Measurements from ENCODE around the gene TMEM11. TPM values are rescaled to one million over a fixed set of nuclear protein-coding genes. Genes with fewer than 3 reads are reported as not detected.

TMEM11 gene
- polyA plus RNA-seq, 1 donor (not counting 4 experiments of a cell fraction or from before 2014, with no cell fraction given), result 40.1 TPM

DNA sequence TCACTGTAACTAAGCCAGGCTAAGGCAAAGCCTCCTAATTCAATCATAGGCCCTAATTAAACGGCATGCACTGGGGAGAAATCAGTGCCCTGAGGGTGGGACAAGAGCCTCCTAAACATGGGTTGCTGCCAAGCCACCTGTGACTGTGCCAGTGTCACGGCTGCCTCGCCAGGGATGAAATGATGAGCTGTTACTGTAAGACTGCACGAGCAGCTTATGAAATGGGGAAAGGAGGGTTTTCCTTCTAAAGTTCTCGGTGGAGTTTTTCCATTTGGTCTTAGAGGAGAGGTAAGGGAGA lies 12.7 kb downstream of the TMEM11 start:
- peak overlapping the region; percentile 63 for H3K27ac ChIP-seq (ENCODE audit: control insufficient read depth, insufficient read depth, low read length)

DNA sequence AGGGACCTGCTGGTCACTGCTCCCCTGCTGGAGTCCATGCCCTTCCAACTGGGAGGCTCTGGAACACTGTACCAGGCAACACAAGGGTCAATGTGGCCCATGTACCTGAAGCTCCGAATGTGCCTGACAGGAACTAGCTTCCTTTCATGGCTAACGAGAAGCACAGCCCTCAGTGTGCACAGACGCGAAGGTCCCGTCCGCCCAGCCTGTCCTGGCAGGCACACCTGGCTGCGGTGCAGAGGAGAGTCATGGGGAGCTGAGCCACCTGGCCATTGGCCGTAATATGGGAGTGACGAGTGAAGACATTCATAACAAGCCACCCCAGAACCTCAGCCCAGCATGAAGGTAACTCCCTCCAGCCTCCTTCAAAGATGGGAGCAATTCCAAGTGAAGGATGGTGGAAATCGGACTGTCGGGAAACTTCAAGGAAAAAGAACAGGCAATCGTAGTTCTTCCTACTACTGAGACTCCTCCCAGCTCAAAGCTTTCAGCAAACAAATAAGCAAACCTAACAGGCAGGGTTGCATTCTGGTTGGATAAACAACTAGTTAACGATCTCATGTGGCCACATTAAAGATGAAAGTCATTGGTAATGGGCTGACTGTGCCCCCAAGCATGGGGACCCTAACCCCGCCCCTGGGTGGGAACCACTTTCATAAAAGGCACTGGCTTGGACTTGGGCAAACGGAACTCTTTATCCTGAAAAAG lies 13.2 kb downstream of the TMEM11 start:
- peak overlapping the region in 1 of 3 experiments; percentile 18 for H3K4me3 ChIP-seq (ENCODE audit: control insufficient read depth in 2 of 3, extremely low read depth in 1 of 3, insufficient read depth in 2 of 3, low read depth in 1 of 3, low read length in 3 of 3)
- DNase-seq (ENCODE audit: low read depth, low spot score), result no peak
- peaks cover 35% of the 10 kb centered on the region for H4K20me1 ChIP-seq (ENCODE audit: control insufficient read depth, extremely low read depth, insufficient read depth, low read length)

More for the DNA sequence above, 12.7 kb downstream of the TMEM11 start:
- TF ChIP-seq, protein P1, sequence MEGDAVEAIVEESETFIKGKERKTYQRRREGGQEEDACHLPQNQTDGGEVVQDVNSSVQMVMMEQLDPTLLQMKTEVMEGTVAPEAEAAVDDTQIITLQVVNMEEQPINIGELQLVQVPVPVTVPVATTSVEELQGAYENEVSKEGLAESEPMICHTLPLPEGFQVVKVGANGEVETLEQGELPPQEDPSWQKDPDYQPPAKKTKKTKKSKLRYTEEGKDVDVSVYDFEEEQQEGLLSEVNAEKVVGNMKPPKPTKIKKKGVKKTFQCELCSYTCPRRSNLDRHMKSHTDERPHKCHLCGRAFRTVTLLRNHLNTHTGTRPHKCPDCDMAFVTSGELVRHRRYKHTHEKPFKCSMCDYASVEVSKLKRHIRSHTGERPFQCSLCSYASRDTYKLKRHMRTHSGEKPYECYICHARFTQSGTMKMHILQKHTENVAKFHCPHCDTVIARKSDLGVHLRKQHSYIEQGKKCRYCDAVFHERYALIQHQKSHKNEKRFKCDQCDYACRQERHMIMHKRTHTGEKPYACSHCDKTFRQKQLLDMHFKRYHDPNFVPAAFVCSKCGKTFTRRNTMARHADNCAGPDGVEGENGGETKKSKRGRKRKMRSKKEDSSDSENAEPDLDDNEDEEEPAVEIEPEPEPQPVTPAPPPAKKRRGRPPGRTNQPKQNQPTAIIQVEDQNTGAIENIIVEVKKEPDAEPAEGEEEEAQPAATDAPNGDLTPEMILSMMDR (optimal IDR thresholded peaks at IDR 0.05 in 1 of 3, IDR thresholded peaks at IDR 0.05 in 1 of 3, conservative IDR thresholded peaks at IDR 0.05 in 1 of 3; ENCODE audit: extremely low read depth in 1 of 3, insufficient read depth in 2 of 3, low read length in 3 of 3), result no peak
- TF ChIP-seq EZH2 (IDR thresholded peaks at IDR 0.05; ENCODE audit: low read length), result no peak
- H3K36me3 ChIP-seq (ENCODE audit: control insufficient read depth in 2 of 2, extremely low read depth in 1 of 2, insufficient read depth in 2 of 2, low read length in 2 of 2), result peaks cover 11 to 35% of the 10 kb centered on the region in 2 experiments
- peak overlapping the region; percentile 43 for H3K9ac ChIP-seq (ENCODE audit: control insufficient read depth, extremely low read depth, insufficient read depth, low read length)
- H4K20me1 ChIP-seq (ENCODE audit: control insufficient read depth, extremely low read depth, insufficient read depth, low read length), result peaks cover 35% of the 10 kb centered on the region
- peak overlapping the region in 1 of 3 experiments; percentile 18 for H3K4me3 ChIP-seq (ENCODE audit: control insufficient read depth in 2 of 3, extremely low read depth in 1 of 3, insufficient read depth in 2 of 3, low read depth in 1 of 3, low read length in 3 of 3)
- dilution Hi-C loops (cut with MboI; ENCODE audit: extremely low pct_ligation_motif_present, low sequenced_read_pairs), result no loop called here
- peak; percentile 17 for FAIRE-seq
- no peaks in the 10 kb centered on the region for H3K27me3 ChIP-seq (ENCODE audit: control insufficient read depth, extremely low read depth, insufficient read depth, low read length)
- peaks cover 80% of the 10 kb centered on the region for H3K79me2 ChIP-seq (ENCODE audit: control insufficient read depth, insufficient read depth, low read length)
- H3K4me1 ChIP-seq (ENCODE audit: control insufficient read depth, extremely low read depth, insufficient read depth, low read length), result peaks cover 40% of the 10 kb centered on the region
- peaks cover 16% of the 10 kb centered on the region for H3K9me1 ChIP-seq (ENCODE audit: control insufficient read depth, extremely low read depth, insufficient read depth, low read length)
- H2AFZ ChIP-seq (ENCODE audit: control insufficient read depth, low read length), result no peak overlapping the region
- H3K9me3 ChIP-seq (ENCODE audit: control insufficient read depth, low read depth, low read length), result no peaks in the 10 kb centered on the region
- H3K4me2 ChIP-seq (ENCODE audit: control insufficient read depth, extremely low read depth, insufficient read depth, low read depth, low read length), result peak overlapping the region; percentile 73
- no peak for DNase-seq (ENCODE audit: low read depth, low spot score)

More for the DNA sequence above, 13.2 kb downstream of the TMEM11 start:
- no peak overlapping the region for H2AFZ ChIP-seq (ENCODE audit: control insufficient read depth, low read length)
- H3K79me2 ChIP-seq (ENCODE audit: control insufficient read depth, insufficient read depth, low read length), result peaks cover 75% of the 10 kb centered on the region
- H3K4me1 ChIP-seq (ENCODE audit: control insufficient read depth, extremely low read depth, insufficient read depth, low read length), result peaks cover 45% of the 10 kb centered on the region
- TF ChIP-seq EZH2 (IDR thresholded peaks at IDR 0.05; ENCODE audit: low read length), result no peak
- TF ChIP-seq, protein P1 (optimal IDR thresholded peaks at IDR 0.05 in 1 of 3, IDR thresholded peaks at IDR 0.05 in 1 of 3, conservative IDR thresholded peaks at IDR 0.05 in 1 of 3; ENCODE audit: extremely low read depth in 1 of 3, insufficient read depth in 2 of 3, low read length in 3 of 3), result no peak
- H3K36me3 ChIP-seq (ENCODE audit: control insufficient read depth in 2 of 2, extremely low read depth in 1 of 2, insufficient read depth in 2 of 2, low read length in 2 of 2), result peaks cover 11 to 35% of the 10 kb centered on the region in 2 experiments
- H3K4me2 ChIP-seq (ENCODE audit: control insufficient read depth, extremely low read depth, insufficient read depth, low read depth, low read length), result peak overlapping the region; percentile 73
- H3K9me1 ChIP-seq (ENCODE audit: control insufficient read depth, extremely low read depth, insufficient read depth, low read length), result peaks cover 16% of the 10 kb centered on the region
- FAIRE-seq, result peak; percentile 66
- no peaks in the 10 kb centered on the region for H3K27me3 ChIP-seq (ENCODE audit: control insufficient read depth, extremely low read depth, insufficient read depth, low read length)
- peak overlapping the region; percentile 43 for H3K9ac ChIP-seq (ENCODE audit: control insufficient read depth, extremely low read depth, insufficient read depth, low read length)
- peak overlapping the region; percentile 63 for H3K27ac ChIP-seq (ENCODE audit: control insufficient read depth, insufficient read depth, low read length)
- no peaks in the 10 kb centered on the region for H3K9me3 ChIP-seq (ENCODE audit: control insufficient read depth, low read depth, low read length)
- dilution Hi-C loops (cut with MboI; ENCODE audit: extremely low pct_ligation_motif_present, low sequenced_read_pairs), result no loop called here

Data from keratinocyte (primary cell).